HFFc6 (cell line): ENCODE results near the gene STAT4. TPM values are rescaled to one million over a fixed set of nuclear protein-coding genes. Genes with fewer than 3 reads are reported as not detected.

ENCODE experiments used
- DNase-seq: peaks from one replicate; pipeline ENCODE4 v3.0.0-alpha.2; 2018
- H3K27ac Mint-ChIP-seq: 2 replicates; pipeline ENCODE4 v1.8.0; 2020; ENCODE audit warnings: mild to moderate bottlenecking, mixed read lengths
- H3K27me3 Mint-ChIP-seq: 2 replicates; pipeline ENCODE4 v1.8.0; 2021; ENCODE audit warnings: mild to moderate bottlenecking, moderate library complexity, mixed read lengths; ENCODE audit not compliant: insufficient read depth
- H3K36me3 Mint-ChIP-seq: 2 replicates; pipeline ENCODE4 v1.8.0; 2021; ENCODE audit warnings: low read depth, mixed read lengths
- H3K4me1 Mint-ChIP-seq: 2 replicates; pipeline ENCODE4 v1.8.0; 2020; ENCODE audit warnings: low read depth, mixed read lengths
- H3K4me3 Mint-ChIP-seq: 2 replicates; pipeline ENCODE4 v1.8.0; 2020; ENCODE audit warnings: mild to moderate bottlenecking, moderate library complexity, mixed read lengths
- H3K9me3 Mint-ChIP-seq: 2 replicates; pipeline ENCODE4 v1.8.0; 2020; ENCODE audit warnings: mild to moderate bottlenecking, mixed read lengths
- total RNA-seq, 6 experiments: library from RNA; stranded (reverse); fragmentation: NEBNext Ultra II Directional; extraction: Animal tissue kit (Norgen Biotek cat#: 25700); gene quantifications; 2 replicates in 1 of 6; 3 replicates in 5 of 6; pipeline ENCODE4 v1.2.3, GENCODE V29; 2021
- TF ChIP-seq, protein P1 (sequence below): fragments of 200-600 bp; sonication (generic); IDR thresholded peaks from 2 replicates; pipeline ENCODE4 v1.5.0; 2021; ENCODE audit warnings: antibody characterized with exemption, mild to moderate bottlenecking

Gene STAT4
- total RNA-seq, 6 experiments from 2014 or later: 0.31 to 1.1 (median 0.47) TPM

DNA sequence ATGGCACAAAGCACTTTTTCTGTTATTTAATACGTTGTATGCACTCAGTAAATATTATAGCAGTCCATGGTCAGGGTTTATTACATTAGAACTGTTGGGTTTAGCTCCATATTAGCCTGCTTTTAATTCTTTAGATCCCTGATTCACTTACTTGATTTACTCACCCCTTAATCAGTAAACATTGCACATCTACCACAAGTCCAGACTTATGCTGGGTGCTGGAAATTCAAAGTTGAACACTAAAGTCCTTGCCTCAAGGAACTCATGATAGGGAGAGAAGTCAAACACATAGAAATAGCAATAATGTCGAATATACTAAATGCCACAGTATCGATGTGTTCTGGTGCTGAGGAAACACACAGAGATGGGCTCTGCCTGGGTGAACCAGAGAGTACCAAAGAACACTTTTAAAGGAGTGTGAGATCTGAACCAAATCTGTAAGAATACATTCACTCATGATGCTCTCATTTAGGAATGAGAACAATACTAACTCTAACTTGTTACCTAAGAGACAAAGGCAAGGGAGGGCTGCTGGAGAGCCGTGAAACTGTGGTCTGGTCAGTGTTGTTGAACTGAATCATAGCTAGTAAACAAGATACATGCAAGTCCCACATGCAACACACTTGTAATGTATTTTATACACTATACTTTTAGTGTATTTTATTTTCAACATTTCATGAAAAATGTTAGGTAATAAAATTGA, 4.9 kb downstream of the STAT4 start:
- H3K27me3 Mint-ChIP-seq: peaks cover 10% of the 10 kb centered on the region; the same call in 1 of the 2 replicates
- no peaks in the 10 kb centered on the region for H3K9me3 Mint-ChIP-seq
- no peak overlapping the region for H3K27ac Mint-ChIP-seq
- DNase-seq: no peak
- H3K4me1 Mint-ChIP-seq: peaks cover 8% of the 10 kb centered on the region
- TF ChIP-seq, protein P1, sequence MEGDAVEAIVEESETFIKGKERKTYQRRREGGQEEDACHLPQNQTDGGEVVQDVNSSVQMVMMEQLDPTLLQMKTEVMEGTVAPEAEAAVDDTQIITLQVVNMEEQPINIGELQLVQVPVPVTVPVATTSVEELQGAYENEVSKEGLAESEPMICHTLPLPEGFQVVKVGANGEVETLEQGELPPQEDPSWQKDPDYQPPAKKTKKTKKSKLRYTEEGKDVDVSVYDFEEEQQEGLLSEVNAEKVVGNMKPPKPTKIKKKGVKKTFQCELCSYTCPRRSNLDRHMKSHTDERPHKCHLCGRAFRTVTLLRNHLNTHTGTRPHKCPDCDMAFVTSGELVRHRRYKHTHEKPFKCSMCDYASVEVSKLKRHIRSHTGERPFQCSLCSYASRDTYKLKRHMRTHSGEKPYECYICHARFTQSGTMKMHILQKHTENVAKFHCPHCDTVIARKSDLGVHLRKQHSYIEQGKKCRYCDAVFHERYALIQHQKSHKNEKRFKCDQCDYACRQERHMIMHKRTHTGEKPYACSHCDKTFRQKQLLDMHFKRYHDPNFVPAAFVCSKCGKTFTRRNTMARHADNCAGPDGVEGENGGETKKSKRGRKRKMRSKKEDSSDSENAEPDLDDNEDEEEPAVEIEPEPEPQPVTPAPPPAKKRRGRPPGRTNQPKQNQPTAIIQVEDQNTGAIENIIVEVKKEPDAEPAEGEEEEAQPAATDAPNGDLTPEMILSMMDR: no peak
- H3K4me3 Mint-ChIP-seq: no peak overlapping the region
- no peaks in the 10 kb centered on the region for H3K36me3 Mint-ChIP-seq

DNA sequence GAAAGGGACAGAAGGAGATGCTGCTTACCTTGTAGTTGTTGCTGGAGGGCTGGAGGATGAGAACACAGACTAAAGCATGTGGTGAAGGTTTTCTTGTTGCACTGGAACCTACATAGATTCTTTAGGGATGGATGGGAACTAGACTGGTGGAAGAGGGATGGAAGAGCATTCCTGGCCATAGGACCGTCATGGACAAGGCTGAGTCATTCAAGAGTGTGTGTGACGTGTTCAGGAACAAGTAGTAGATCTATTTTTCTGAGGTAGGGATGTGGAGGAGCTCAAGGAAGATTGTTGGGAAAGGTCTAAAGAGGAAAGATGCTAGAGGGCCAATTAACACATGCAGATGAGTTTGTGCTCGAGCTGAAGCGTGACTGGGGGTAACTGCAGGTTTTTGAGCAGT, 6.6 kb downstream of the STAT4 start:
- Mint-ChIP-seq H3K27ac (no peak overlapping the region), H3K4me3 (no peak overlapping the region), H3K9me3 (no peaks in the 10 kb centered on the region), H3K36me3 (no peaks in the 10 kb centered on the region), H3K4me1 (no peaks in the 10 kb centered on the region; the same call in 1 of the 2 replicates), H3K27me3 (peaks cover 11% of the 10 kb centered on the region; the same call in 1 of the 2 replicates)
- TF ChIP-seq, protein P1: no peak
- DNase-seq: no peak

DNA sequence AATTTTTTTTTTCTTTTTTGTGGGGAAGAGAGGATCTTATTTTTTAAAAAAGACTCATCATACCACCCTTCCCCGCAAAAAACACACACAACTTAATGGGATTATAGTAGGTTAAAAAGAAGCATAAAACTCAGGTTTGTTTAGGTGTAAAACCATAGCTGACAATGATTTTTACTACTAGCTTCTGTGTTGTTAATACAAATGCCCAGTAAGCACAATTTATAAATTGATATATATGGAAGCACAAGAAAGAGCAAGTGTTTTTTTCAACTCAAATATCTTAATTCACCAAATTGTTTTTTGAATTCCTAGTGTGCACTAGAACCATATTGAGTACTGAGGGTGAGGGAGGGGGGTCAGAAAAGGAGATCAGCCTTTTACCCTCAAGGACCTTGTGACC, 7.0 kb downstream of the STAT4 start:
- H3K4me3 Mint-ChIP-seq: no peak overlapping the region
- TF ChIP-seq, protein P1: no peak
- no peaks in the 10 kb centered on the region for H3K9me3 Mint-ChIP-seq
- no peaks in the 10 kb centered on the region; the same call in 1 of the 2 replicates for H3K4me1 Mint-ChIP-seq
- no peak for DNase-seq
- H3K27ac Mint-ChIP-seq: no peak overlapping the region
- no peaks in the 10 kb centered on the region for H3K36me3 Mint-ChIP-seq
- H3K27me3 Mint-ChIP-seq: peaks cover 13% of the 10 kb centered on the region; the same call in 1 of the 2 replicates

DNA sequence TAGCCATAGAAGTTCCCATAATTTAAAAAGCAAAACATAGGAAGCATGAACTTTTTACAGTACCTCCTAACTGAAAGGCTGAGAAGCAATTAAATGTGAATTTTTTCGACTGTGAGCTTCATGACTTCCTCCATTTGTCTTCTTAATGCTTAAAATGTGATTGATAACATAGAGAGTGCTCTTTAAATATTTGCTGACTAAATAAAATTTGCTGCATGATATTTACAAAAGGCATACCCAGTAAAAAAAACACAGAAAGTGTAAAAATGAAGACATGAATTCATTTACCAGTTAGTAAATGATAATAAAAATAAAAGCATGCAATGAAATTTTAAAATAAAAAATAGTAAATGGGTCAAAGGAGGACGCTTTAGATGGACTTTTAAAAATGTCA, 21.9 kb downstream of the STAT4 start:
- Mint-ChIP-seq H3K4me3 (no peak overlapping the region), H3K27me3 (peaks cover 3% of the 10 kb centered on the region), H3K36me3 (no peaks in the 10 kb centered on the region)

DNA sequence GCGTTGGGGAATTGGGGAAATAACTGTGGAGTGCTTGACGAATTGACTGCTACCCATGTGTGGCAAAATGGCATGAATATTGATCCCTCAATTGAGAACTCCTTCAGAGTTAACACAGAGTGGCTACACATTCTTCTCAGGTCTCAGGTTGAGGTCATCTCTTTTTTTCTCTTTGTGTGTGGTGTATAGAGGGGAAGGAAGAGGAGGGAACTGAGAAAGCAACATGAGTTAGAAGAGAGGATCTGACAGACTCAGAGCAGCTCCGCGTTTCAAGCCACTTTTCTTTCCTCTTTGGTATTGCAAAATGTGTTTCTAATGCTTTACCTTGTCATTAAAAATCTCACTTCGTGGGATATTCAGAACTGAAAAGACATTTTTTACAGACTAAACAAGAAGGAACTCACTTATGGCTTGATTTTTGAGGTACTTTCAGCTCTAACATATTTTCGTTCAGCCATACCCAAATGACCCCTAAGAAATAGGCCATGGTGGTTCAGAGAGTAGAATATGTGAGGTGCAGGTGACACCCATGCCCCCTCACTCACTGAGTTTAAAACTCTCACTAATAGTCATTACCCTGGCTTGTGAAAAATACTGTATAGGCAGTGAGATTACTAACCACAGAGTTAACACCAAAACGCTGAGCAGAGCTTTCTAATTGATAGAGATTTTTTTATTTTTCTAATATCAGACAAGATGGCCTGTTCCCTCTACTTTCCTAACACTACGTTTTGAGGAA, 22.5 kb downstream of the STAT4 start:
- no peaks in the 10 kb centered on the region for H3K36me3 Mint-ChIP-seq
- TF ChIP-seq, protein P1: no peak
- DNase-seq: no peak
- no peaks in the 10 kb centered on the region for H3K9me3 Mint-ChIP-seq
- H3K27me3 Mint-ChIP-seq: peaks cover 3% of the 10 kb centered on the region
- H3K27ac Mint-ChIP-seq: no peak overlapping the region
- no peak overlapping the region for H3K4me3 Mint-ChIP-seq
- no peaks in the 10 kb centered on the region for H3K4me1 Mint-ChIP-seq

More for the DNA sequence above, 21.9 kb downstream of the STAT4 start:
- TF ChIP-seq, protein P1: no peak
- DNase-seq: no peak
- H3K9me3 Mint-ChIP-seq: no peaks in the 10 kb centered on the region
- no peaks in the 10 kb centered on the region for H3K4me1 Mint-ChIP-seq
- H3K27ac Mint-ChIP-seq: no peak overlapping the region
